ENCODE results near the gene L3MBTL2.

The L3MBTL2 gene

DNA sequence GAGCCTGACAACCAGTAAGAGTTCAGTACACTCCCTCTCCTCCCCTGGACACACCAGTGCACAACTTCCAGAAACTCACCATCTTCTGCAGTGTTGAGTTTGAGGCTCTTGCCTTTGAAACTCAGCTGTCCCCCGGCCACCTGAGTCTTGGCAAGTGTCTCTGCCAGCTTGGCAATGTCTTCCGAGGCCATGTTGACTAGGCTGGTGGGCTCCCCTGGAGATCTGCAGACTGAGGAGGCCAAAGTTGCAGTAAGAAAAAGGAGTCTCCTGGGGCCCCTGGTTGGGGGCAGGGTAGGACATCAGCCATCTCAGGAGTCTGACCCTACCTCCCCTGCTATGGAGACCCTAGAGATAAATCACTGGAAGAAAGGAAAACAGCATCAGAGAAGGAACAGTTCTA, 75.7 kb downstream of the L3MBTL2 start:
- no peak for DNase-seq
